OCI-LY1 (cell line): ENCODE measurements around the gene CAV3.

Experiments used
- H2AFZ ChIP-seq: fragments of 200-600 bp; sonication (generic), shearing (Covaris generic); 2 replicates; pipeline ENCODE4 v1.6.0; 2014; ENCODE audit warnings: antibody characterized with exemption, mild to moderate bottlenecking, low read length
- H3F3A ChIP-seq: fragments of 200-600 bp; sonication (generic), shearing (Covaris generic); 2 replicates; pipeline ENCODE4 v1.6.0; 2014; ENCODE audit warnings: mild to moderate bottlenecking, antibody characterized with exemption, low read length, moderate library complexity; ENCODE audit not compliant: insufficient read depth
- H3K27ac ChIP-seq: fragments of 200-600 bp; sonication (generic); 2 replicates; pipeline ENCODE4 v1.5.1; 2014; ENCODE audit warnings: low read length, mixed run types, mild to moderate bottlenecking, low read depth; ENCODE audit not compliant: poor library complexity, severe bottlenecking
- H3K27me3 ChIP-seq: fragments of 200-600 bp; sonication (generic); 2 replicates; pipeline ENCODE4 v1.6.0; 2014; ENCODE audit warnings: antibody characterized with exemption, mild to moderate bottlenecking, low read length, moderate library complexity; ENCODE audit not compliant: insufficient read depth
- H3K36me3 ChIP-seq: fragments of 200-600 bp; sonication (generic); 2 replicates; pipeline ENCODE4 v1.6.1; 2014; ENCODE audit warnings: mild to moderate bottlenecking, antibody characterized with exemption, low read length, moderate library complexity, mixed read lengths; ENCODE audit not compliant: insufficient read depth
- H3K4me1 ChIP-seq: fragments of 200-600 bp; sonication (generic); 2 replicates; pipeline ENCODE4 v1.5.1; 2014; ENCODE audit warnings: mild to moderate bottlenecking, low read length, moderate library complexity; ENCODE audit not compliant: insufficient read depth, severe bottlenecking
- H3K4me2 ChIP-seq: fragments of 200-600 bp; sonication (generic), shearing (Covaris generic); 2 replicates; pipeline ENCODE4 v1.6.1; 2014; ENCODE audit warnings: low read length
- H3K4me3 ChIP-seq: fragments of 200-600 bp; sonication (generic); 2 replicates; pipeline ENCODE4 v1.5.1; 2014; ENCODE audit warnings: low read length, low read depth, mild to moderate bottlenecking, mixed read lengths; ENCODE audit not compliant: poor library complexity, severe bottlenecking
- H3K79me2 ChIP-seq: fragments of 200-600 bp; shearing (Covaris generic); 2 replicates; pipeline ENCODE4 v1.6.1; 2016; ENCODE audit warnings: mixed run types, low read length, mixed read lengths; ENCODE audit not compliant: insufficient read depth
- H3K9ac ChIP-seq: fragments of 200-600 bp; sonication (generic), shearing (Covaris generic); 2 replicates; pipeline ENCODE4 v1.6.1; 2014; ENCODE audit warnings: mild to moderate bottlenecking, low read length, mixed read lengths
- H3K9me2 ChIP-seq: fragments of 200-600 bp; sonication (generic), shearing (Covaris generic); 2 replicates; pipeline ENCODE4 v1.6.1; 2014; ENCODE audit warnings: low read depth, mild to moderate bottlenecking, low read length, mixed read lengths
- H3K9me3 ChIP-seq: fragments of 200-600 bp; shearing (Covaris generic); 2 replicates; pipeline ENCODE4 v1.6.1; 2014; ENCODE audit warnings: low read length, mixed read lengths
- H4K20me1 ChIP-seq: fragments of 200-600 bp; sonication (generic), shearing (Covaris generic); 2 replicates; pipeline ENCODE4 v1.6.0; 2016; ENCODE audit warnings: mild to moderate bottlenecking, low read length; ENCODE audit not compliant: insufficient read depth
- CTCF ChIP-seq: fragments of 200-600 bp; sonication (generic), shearing (Covaris generic); IDR thresholded peaks from 2 replicates; pipeline ENCODE4 v1.5.1; 2017; ENCODE audit warnings: mild to moderate bottlenecking, antibody characterized with exemption, low read length, moderate library complexity, mixed read lengths
- EZH2 ChIP-seq: fragments of 200-600 bp; sonication (generic), shearing (Covaris generic); IDR thresholded peaks from 2 replicates; pipeline ENCODE4 v1.8.0; 2017; ENCODE audit warnings: borderline replicate concordance, mixed run types, mild to moderate bottlenecking, antibody characterized with exemption, low read length, moderate library complexity, mixed read lengths

CAV3 gene

GRCh38 chr3:8765528-8765927 lies 31.9 kb downstream of the CAV3 start:
- Histone ChIP-seq H3K79me2 (no peaks in the 10 kb centered on the region), H2AFZ (no peak overlapping the region), H3K4me3 (no peak overlapping the region)

GRCh38 chr3:8766148-8766547 lies 32.5 kb downstream of the CAV3 start:
- H3K4me1 ChIP-seq = no peaks in the 10 kb centered on the region
- H3K4me3 ChIP-seq = no peak overlapping the region
- H3K4me2 ChIP-seq = no peak overlapping the region
- H2AFZ ChIP-seq = no peak overlapping the region
- no peak overlapping the region for H3K9ac ChIP-seq
- H3K27me3 ChIP-seq = no peaks in the 10 kb centered on the region
- no peak for TF ChIP-seq EZH2
- no peak for TF ChIP-seq CTCF
- no peak overlapping the region for H3K27ac ChIP-seq
- no peaks in the 10 kb centered on the region for H4K20me1 ChIP-seq
- no peaks in the 10 kb centered on the region for H3F3A ChIP-seq
- H3K36me3 ChIP-seq = no peaks in the 10 kb centered on the region
- H3K9me3 ChIP-seq = no peaks in the 10 kb centered on the region
- no peaks in the 10 kb centered on the region for H3K79me2 ChIP-seq
- no peaks in the 10 kb centered on the region for H3K9me2 ChIP-seq

More at GRCh38 chr3:8765528-8765927, 31.9 kb downstream of the CAV3 start:
- Histone ChIP-seq H3K4me2 (no peak overlapping the region), H3K36me3 (no peaks in the 10 kb centered on the region), H3K9me2 (no peaks in the 10 kb centered on the region), H3F3A (no peaks in the 10 kb centered on the region), H3K4me1 (no peaks in the 10 kb centered on the region), H3K27me3 (no peaks in the 10 kb centered on the region), H3K27ac (no peak overlapping the region), H4K20me1 (no peaks in the 10 kb centered on the region), H3K9ac (no peak overlapping the region), H3K9me3 (no peaks in the 10 kb centered on the region)
- TF ChIP-seq CTCF (no peak), EZH2 (no peak)

- Histone ChIP-seq H3K4me2 (no peak overlapping the region), H3K36me3 (no peaks in the 10 kb centered on the region), H2AFZ (no peak overlapping the region), H3K9me2 (no peaks in the 10 kb centered on the region), H3K4me1 (no peaks in the 10 kb centered on the region), H3K27me3 (no peaks in the 10 kb centered on the region), H3K9me3 (no peaks in the 10 kb centered on the region), H3K79me2 (no peaks in the 10 kb centered on the region), H3F3A (no peaks in the 10 kb centered on the region), H4K20me1 (no peaks in the 10 kb centered on the region), H3K4me3 (no peak overlapping the region), H3K27ac (no peak overlapping the region), H3K9ac (no peak overlapping the region)
- no peak for TF ChIP-seq EZH2
- no peak for TF ChIP-seq CTCF
Observed at GRCh38 chr3:8767256-8767666, 33.7 kb downstream of the CAV3 start.
